ENCODE results near the gene JHY.

GRCh38 chr11:122851366-122851966 is 31.1 kb upstream of the JHY start:
- TF ChIP-seq CTCF (IDR thresholded peaks at IDR 0.05; ENCODE audit: insufficient read depth, low read length): no peak
- no peak for TF ChIP-seq POLR2AphosphoS5 (IDR thresholded peaks at IDR 0.05; ENCODE audit: low read depth)
- TF ChIP-seq GABPA (IDR thresholded peaks at IDR 0.05; ENCODE audit: low read depth): no peak
- no peak for TF ChIP-seq REST (IDR thresholded peaks at IDR 0.05; ENCODE audit: insufficient replicate concordance, low read depth)

Measured in HL-60 (cell line).